GM18505 (cell line): ENCODE results near the gene RILPL1.
A peak's percentile ranks its signal among the peaks of the same experiment; 100 is the strongest.

Experiments used
- ATAC-seq: cut with Tn5 transposase; IDR thresholded peaks from one replicate; pipeline ENCODE4 v1.9.1; 2021; ENCODE audit not compliant: unreplicated experiment
- POLR2A ChIP-seq: IDR thresholded peaks from 4 replicates; pipeline ENCODE4 v1.6.1; 2011; ENCODE audit warnings: borderline replicate concordance; ENCODE audit not compliant: insufficient read depth, insufficient read length; ENCODE audit errors: extremely low read depth

Gene RILPL1

DNA sequence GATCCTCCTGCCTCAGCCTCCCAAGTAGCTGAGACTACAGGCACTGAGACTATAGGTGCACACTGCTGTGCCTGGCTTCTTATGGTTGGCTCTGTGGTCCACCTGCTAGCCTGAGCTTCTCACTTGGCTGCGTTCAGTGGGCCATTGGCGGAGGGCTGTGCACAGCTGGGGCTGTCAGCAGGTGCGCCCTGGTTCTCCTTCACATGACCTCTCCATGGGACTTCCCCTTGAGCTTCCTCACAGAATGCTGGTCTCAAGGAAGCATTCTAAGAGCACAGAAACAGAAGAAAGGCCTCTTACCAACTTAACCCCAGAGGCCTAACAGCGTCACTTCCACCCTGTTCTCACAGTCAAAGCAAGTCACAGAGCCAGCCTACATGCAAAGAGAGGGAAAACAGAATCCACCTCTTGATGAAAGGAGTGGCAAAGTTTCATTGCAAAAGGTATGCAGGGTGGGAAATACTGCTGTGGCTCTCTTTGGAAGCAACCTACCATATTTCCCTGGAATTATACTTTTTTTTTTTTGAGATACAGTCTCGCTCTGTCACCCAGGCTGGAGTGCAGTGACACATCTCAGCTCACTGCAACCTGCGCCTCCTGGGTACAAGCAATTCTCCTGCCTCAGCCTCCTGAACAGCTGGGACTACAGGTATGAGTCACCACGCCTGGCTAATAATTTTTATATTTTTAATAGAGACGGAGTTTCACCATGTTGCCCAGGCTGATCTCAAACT, 106.3 kb downstream of the RILPL1 start:
- ATAC-seq = peak; percentile 83
- TF ChIP-seq POLR2A = peak; percentile 49

DNA sequence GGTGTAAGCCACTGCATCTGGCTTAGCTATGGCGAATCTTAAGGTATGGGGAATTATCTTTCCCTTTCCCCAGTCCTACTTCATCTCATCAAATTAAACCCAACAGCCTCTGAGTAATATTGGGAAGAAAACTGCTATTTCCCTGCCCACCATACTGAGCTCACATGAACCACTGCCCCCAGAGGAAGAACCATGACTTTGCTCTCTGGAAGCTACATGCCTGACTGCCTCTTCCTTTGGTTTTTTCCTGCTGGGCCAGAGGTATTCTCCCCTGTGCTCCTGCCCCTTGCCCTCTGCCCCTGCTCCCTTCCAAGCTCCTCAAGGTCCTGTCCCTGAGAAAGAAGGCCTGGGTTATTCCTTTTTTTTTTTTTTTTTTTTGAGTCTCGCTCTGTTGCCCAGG, 112.2 kb downstream of the RILPL1 start:
- ATAC-seq = no peak

More for the DNA sequence above, 112.2 kb downstream of the RILPL1 start:
- no peak for TF ChIP-seq POLR2A
